Nephron (organoid): ENCODE data around the gene C6orf58.

ENCODE experiments used
- H3K27ac Mint-ChIP-seq, 3 experiments: 2 replicates each; pipeline ENCODE4 v1.8.0; 2020; ENCODE audit warnings: mixed read lengths in 3 of 3, mild to moderate bottlenecking in 2 of 3, moderate library complexity in 1 of 3
- H3K27me3 Mint-ChIP-seq: 2 replicates; pipeline ENCODE4 v1.8.0; 2021; ENCODE audit warnings: low read depth, mild to moderate bottlenecking, moderate library complexity, mixed read lengths
- H3K36me3 Mint-ChIP-seq: 2 replicates; pipeline ENCODE4 v1.8.0; 2020; ENCODE audit warnings: low read depth, mixed read lengths
- H3K4me1 Mint-ChIP-seq: 2 replicates; pipeline ENCODE4 v1.8.0; 2020; ENCODE audit warnings: mixed read lengths
- H3K4me3 Mint-ChIP-seq, 3 experiments: 2 replicates each; pipeline ENCODE4 v1.8.0; 2020; ENCODE audit warnings: mild to moderate bottlenecking in 3 of 3, mixed read lengths in 3 of 3, moderate library complexity in 2 of 3
- H3K9me3 Mint-ChIP-seq: 2 replicates; pipeline ENCODE4 v1.8.0; 2020; ENCODE audit warnings: mixed read lengths
- TF ChIP-seq, protein P1 (sequence below), 3 experiments: fragments of 200-600 bp; sonication (generic); IDR thresholded peaks; one replicate each; pipeline ENCODE4 v1.5.0; 2021; ENCODE audit warnings: antibody characterized with exemption in 3 of 3; ENCODE audit not compliant: unreplicated experiment in 3 of 3

C6orf58 gene

DNA sequence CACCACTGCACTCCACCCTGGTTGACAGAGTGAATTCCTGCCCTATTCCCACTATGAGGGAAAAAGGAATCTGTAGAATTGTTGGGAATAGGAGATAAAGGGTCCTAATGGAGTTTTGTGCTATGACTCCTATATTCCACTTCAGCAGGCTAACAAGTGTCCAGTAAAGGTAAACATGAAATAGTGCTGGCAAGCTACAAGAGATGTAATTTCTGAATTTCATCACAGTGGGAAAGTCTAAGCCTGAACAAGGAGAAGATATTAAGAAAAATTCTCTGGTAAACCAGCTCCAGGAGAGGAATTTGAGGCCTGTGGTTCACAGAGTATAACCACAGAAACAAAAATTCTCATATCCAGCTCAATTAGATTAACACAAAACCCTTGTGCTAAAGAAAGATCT is 10.3 kb upstream of the C6orf58 start:
- Mint-ChIP-seq H3K4me1 (no peaks in the 10 kb centered on the region), H3K4me3 (no peak overlapping the region), H3K9me3 (no peaks in the 10 kb centered on the region), H3K27ac (no peak overlapping the region), H3K27me3 (no peaks in the 10 kb centered on the region), H3K36me3 (no peaks in the 10 kb centered on the region)
- TF ChIP-seq, protein P1, sequence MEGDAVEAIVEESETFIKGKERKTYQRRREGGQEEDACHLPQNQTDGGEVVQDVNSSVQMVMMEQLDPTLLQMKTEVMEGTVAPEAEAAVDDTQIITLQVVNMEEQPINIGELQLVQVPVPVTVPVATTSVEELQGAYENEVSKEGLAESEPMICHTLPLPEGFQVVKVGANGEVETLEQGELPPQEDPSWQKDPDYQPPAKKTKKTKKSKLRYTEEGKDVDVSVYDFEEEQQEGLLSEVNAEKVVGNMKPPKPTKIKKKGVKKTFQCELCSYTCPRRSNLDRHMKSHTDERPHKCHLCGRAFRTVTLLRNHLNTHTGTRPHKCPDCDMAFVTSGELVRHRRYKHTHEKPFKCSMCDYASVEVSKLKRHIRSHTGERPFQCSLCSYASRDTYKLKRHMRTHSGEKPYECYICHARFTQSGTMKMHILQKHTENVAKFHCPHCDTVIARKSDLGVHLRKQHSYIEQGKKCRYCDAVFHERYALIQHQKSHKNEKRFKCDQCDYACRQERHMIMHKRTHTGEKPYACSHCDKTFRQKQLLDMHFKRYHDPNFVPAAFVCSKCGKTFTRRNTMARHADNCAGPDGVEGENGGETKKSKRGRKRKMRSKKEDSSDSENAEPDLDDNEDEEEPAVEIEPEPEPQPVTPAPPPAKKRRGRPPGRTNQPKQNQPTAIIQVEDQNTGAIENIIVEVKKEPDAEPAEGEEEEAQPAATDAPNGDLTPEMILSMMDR (IDR thresholded peaks at IDR 0.05; ENCODE audit: unreplicated experiment in 3 of 3) = no peak

DNA sequence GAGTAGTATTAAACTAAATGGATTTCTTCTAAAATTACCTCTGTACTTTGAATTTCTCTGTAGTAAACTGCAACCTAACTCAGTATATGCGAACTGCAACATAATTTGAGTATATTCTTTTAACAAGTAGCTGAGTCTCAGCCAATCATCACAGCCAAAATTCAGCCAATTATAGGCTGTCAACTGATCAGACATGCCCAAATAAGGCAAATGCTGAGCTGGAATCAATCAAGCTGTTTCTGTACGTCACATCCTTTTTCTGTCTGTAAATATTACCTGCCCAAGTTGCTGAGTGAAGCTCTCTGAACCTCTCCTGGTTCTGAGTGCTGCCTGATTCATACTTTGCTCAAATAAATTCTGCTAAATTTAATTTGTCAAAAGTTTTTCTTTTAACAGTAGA is 9.5 kb upstream of the C6orf58 start:
- Mint-ChIP-seq H3K4me1 (no peaks in the 10 kb centered on the region), H3K4me3 (no peak overlapping the region), H3K9me3 (no peaks in the 10 kb centered on the region), H3K27ac (no peak overlapping the region), H3K27me3 (no peaks in the 10 kb centered on the region), H3K36me3 (no peaks in the 10 kb centered on the region)
- TF ChIP-seq, protein P1 (IDR thresholded peaks at IDR 0.05; ENCODE audit: unreplicated experiment in 3 of 3) = no peak

GRCh38 chr6:127570739-127571389 is 6.1 kb upstream of the C6orf58 start:
- no peaks in the 10 kb centered on the region for H3K4me1 Mint-ChIP-seq
- H3K27me3 Mint-ChIP-seq = no peaks in the 10 kb centered on the region
- TF ChIP-seq, protein P1 (IDR thresholded peaks at IDR 0.05; ENCODE audit: unreplicated experiment in 3 of 3) = no peak
- H3K9me3 Mint-ChIP-seq = no peaks in the 10 kb centered on the region
- no peak overlapping the region for H3K27ac Mint-ChIP-seq
- H3K4me3 Mint-ChIP-seq = no peak overlapping the region
- no peaks in the 10 kb centered on the region for H3K36me3 Mint-ChIP-seq

GRCh38 chr6:127578900-127579299 is 1.9 kb downstream of the C6orf58 start:
- Mint-ChIP-seq H3K9me3 (no peaks in the 10 kb centered on the region), H3K4me3 (no peak overlapping the region), H3K27ac (no peak overlapping the region), H3K36me3 (no peaks in the 10 kb centered on the region), H3K4me1 (no peaks in the 10 kb centered on the region), H3K27me3 (no peaks in the 10 kb centered on the region)
- TF ChIP-seq, protein P1 (IDR thresholded peaks at IDR 0.05; ENCODE audit: unreplicated experiment in 3 of 3) = no peak

DNA sequence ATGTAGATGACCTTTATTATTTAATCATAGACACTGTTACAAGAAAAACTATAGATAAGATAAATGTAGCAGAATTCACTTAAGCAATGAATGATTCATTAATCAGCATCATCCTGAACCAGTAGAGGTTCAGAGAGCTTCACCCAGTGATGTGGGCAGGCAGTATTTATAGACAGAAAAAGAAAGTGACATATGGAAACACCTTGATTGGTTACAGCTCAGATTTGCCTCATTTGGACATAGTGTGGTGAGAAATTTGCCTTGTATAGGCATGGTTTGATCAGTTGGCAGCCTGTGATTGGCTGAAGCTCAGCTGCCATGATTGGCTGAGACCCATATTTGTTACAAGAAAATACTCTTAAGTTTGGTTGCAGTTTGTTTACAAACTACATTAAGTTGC is 4.6 kb downstream of the C6orf58 start:
- no peak overlapping the region for H3K27ac Mint-ChIP-seq
- H3K27me3 Mint-ChIP-seq = no peaks in the 10 kb centered on the region
- no peaks in the 10 kb centered on the region for H3K36me3 Mint-ChIP-seq
- no peaks in the 10 kb centered on the region for H3K9me3 Mint-ChIP-seq
- no peaks in the 10 kb centered on the region for H3K4me1 Mint-ChIP-seq
- no peak overlapping the region for H3K4me3 Mint-ChIP-seq
- TF ChIP-seq, protein P1 (IDR thresholded peaks at IDR 0.05; ENCODE audit: unreplicated experiment in 3 of 3) = no peak

DNA sequence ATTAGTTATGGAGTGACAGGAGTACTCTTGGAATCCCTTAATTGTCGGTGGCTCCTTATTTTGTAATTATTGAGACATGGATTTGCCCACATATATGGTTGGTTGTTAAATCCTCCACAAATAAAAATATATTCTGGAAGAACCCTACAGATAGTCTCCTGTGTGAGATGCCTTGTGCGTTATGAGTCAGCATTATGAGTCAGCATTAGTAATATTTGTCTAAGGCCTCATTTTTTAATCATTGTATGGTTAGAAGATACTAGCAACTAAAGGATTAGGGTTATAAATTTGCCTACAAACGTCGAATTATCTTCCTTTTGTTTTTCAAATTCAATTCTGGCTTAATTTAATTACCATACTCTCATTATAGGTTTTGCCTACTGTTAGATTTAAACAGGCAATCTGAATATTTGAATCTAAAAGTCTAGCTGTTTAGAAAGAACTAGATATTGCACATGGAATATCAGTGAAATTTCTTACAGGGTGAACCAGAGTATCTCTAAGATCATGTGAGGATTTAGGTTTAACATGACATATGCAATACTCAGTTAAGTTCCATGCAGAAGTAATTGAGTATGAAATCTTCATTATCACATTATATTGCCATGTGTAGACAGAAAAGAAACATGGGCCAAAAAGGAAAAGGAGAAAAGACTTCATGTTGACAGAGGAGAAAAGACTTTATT is 5.9 kb downstream of the C6orf58 start:
- no peaks in the 10 kb centered on the region for H3K9me3 Mint-ChIP-seq
- no peak overlapping the region for H3K4me3 Mint-ChIP-seq
- no peaks in the 10 kb centered on the region for H3K36me3 Mint-ChIP-seq
- TF ChIP-seq, protein P1 (IDR thresholded peaks at IDR 0.05; ENCODE audit: unreplicated experiment in 3 of 3) = no peak
- no peaks in the 10 kb centered on the region for H3K27me3 Mint-ChIP-seq
- H3K4me1 Mint-ChIP-seq = no peaks in the 10 kb centered on the region
- no peak overlapping the region for H3K27ac Mint-ChIP-seq
